Measurements from ENCODE around the gene PLA2G3. TPM values are rescaled to one million over a fixed set of nuclear protein-coding genes. Genes with fewer than 3 reads are reported as not detected.

PLA2G3 gene
- total RNA-seq, 1 donor from 2014 or later: not detected

DNA sequence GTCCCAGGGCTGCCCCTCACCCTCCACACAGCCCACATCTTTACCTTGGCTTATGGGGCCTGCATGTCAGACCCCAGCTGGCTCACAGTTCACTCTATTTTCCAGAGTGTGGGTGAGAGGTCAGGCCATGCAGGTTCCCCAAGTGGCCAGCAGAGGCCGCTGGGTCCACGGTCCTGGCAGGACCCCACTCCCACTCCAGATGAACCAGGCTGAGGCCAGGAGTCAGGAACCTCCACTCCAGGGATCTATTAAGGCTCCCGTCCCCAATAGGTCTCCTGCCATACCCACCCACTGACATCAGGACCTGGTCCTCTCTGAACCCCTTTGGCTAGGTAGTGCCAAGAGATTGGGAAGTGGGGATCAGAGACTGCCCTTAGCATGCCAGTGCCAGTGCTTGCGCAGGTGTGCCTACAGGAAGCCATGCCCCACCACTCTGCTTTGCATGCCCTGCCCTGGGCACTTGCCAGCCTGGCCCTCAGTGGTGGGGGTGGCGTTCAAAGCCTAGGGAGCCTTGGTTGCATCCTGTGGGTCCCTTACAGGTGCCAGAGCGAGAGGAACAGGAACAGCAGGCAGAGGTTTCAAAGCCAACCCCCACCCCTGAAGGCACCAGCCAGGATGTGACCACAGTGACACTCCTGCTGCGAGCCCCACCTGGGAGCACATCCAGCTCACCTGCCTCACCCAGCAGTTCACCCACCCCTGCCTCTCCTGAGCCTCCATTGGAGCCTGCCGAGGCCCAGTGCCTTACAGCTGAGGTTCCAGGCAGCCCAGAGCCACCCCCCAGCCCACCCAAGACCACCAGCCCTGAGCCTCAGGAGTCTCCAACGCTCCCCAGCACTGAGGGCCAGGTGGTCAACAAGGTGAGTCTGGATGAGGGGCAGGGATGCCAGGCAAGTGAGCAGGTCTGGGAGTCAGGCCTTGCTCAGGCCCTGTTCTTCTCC, 50.9 kb downstream of the PLA2G3 start:
- intact Hi-C loops (cut with micrococcal nuclease): loop anchor here (1.0 to 10.0 kb wide), 4 partner anchors 75 to 255 kb away; partner anchors contain the start of genes PATZ1, PIK3IP1 and RNF185

DNA sequence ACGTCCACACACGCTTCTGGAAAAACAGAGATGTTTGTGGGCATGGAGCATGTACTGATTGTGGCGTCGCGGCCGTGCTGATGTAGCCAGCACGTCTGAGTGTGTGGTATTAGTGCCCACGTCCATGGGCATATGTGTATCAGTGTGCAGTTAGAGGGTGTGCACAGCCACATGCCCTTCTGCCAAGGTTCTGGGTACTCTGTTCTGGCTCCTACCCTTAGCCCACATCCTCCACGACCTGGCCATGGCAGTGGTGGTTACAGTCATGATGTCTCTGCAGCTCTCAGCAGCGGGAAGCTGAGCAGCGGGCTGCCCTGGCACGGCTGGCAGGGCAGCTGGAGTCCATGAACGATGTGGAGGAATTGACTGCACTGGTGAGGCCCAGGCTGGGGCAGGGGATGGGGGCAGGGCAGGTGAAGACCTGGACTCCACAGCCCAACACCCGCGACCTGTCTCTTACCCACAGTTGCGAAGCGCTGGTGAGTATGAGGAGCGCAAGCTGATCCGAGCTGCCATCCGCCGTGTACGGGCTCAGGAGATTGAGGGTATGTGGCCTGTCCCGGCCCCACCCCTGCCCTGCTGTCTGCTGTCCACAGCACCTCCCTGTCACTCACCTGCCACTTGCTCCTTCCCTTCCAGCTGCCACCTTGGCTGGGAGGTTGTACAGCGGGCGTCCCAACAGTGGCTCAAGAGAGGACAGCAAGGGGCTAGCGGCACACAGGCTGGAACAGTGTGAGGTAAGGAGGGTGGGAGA, 51.9 kb downstream of the PLA2G3 start:
- intact Hi-C loops (cut with micrococcal nuclease): loop anchor here (10.0 kb wide), 3 partner anchors 76 to 256 kb away; partner anchors contain the start of genes PATZ1, PIK3IP1 and RNF185

DNA sequence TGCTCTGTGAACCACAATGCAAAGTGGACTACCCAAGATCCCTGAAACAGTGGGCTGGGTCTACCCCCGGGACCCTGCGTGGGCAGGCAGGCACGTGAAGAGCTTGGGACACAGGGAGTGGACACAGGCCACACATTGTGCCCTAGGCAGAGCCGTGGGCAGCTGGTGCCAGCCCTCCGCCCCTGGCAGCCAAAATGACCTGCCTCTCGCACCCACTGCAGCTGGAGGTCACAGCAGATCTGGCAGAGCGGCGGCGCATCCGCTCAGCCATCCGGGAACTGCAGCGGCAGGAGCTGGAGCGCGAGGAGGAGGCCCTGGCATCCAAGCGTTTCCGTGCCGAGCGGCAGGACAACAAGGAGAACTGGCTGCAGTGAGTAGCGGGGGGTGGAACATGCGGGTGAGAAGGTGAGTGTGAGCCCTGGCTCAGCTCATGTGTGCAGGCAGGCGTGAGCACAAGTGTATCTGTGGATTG, 52.5 kb downstream of the PLA2G3 start:
- intact Hi-C loops (cut with micrococcal nuclease): loop anchor here (10.0 kb wide), 3 partner anchors 77 to 257 kb away; partner anchors contain the start of genes PATZ1, PIK3IP1 and RNF185

DNA sequence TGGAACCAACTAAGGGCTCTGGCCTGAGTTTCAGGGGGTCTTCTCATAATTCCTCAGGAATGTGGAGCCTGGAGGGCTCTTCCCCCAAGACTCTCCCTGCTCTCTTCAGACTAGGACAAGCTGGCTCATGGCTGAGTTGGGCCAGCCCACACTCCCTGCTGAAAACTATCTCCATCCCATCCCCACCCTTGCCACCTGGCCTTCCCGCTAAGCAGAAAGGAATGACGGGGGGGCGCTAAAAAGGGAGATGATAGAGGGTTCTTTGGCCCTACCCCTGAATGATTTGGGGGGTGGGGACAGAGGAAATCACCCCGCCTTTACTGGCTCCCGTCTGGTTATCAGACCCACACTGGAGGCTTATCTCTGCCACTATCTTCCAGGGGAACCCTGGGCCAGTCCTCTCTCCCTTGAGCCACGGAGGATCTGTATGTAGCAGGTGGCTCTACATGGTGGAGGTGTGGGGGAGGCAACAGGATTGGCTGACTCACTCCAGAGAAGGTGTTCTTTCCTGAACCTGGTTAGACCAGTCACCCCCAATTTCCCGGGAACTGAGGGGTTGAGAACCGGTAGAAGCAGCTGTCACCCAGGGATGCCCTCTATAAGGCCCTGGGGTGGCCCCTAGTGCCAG, 53.5 kb downstream of the PLA2G3 start:
- intact Hi-C loops (cut with micrococcal nuclease): loop anchor here (10.0 kb wide), 3 partner anchors 78 to 258 kb away; partner anchors contain the start of genes PATZ1, PIK3IP1 and RNF185

DNA sequence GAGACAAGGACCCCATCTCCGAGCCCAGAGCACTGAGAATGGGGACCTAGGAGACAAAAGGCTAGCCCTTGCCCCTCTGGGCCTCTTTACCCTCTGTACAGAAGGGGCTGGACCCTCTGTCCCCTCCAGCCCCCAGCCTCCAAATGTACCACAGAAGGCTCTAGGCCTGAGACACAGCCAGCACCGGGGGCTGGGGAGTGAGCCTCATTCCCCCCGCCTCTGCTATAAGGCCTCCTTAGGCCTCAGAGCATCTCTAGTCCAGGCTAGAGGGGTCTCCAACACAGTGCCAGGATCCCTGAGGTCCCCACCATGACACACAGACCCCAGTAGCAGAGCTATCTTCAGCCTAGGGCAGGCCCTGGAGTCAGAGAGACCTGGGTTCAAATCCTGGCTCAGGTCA, 54.4 kb downstream of the PLA2G3 start:
- intact Hi-C loops (cut with micrococcal nuclease): loop anchor here (2.0 to 10.0 kb wide), 5 partner anchors 79 to 451 kb away; partner anchors contain the start of genes PATZ1, PIK3IP1, RNF185 and SLC35E4

DNA sequence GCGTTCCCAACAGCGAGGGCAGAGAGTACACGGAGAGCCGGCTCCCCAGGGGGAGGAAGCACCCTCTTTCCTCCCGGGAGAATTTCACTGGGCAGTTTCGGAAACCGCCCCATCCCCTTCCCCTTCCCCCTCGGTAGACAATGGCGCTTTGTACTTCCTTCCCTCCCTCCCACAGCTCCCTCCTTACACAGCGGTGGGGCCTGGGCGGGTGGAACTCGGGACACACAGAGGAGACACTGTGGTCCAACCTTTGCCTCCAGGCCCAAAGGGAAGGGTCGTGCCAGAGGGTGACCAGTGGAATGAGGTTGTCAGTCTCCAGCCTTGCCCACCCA, 54.8 kb downstream of the PLA2G3 start:
- intact Hi-C loops (cut with micrococcal nuclease): loop anchor here (2.0 to 10.0 kb wide), 5 partner anchors 79 to 451 kb away; partner anchors contain the start of genes PATZ1, PIK3IP1, RNF185 and SLC35E4

DNA sequence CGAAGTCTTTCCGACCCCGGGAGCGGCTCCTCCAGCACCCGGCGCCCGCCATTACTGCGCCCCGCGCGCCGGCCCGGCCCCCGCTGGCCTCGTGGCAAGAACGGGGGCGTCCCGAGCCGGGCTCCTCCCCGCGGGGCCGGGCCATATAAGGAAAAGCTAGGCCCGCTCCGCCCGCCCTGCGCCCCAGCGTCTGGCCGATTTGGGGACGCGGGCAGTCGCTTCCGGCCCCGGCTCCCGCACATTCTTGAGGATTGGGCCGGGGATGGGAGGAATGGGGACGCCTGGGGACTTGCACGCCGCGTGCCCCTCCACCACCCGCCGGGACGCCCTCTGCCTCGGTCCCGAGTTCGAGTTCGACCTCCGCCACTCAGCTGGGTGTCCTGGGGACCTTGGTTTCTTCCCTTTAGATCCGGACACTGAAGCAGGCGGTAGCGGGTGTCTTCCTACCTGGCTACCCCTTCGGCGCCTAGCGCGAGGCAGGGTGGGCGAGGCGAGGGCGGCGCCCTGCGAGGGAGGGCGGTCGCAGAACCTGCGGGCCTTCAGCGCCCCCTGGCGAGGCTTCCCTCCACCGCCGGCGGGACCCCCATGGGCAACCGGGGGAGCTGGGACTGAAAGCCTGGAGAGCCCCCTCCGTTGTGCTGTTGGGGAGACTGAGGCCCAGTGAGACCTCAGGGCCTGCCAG, 55.4 kb downstream of the PLA2G3 start:
- intact Hi-C loops (cut with micrococcal nuclease): loop anchor here (1.0 to 10.0 kb wide), 9 partner anchors 22 to 450 kb away; partner anchors contain the start of genes LIMK2, PATZ1, PIK3IP1 and RNF185

Other genes with a start within 250 kb of the PLA2G3 start
- gene MORC2, start 171.7 kb downstream of the PLA2G3 start, total RNA-seq: 36.8 and 37.4 TPM in 2 replicates
- gene TUG1, start 171.2 kb downstream of the PLA2G3 start, total RNA-seq: 74.0 and 77.5 TPM in 2 replicates
- 27.5 and 28.6 TPM in 2 replicates for gene SMTN, start 59.2 kb downstream of the PLA2G3 start, total RNA-seq
- 2.8 and 5.8 TPM in 2 replicates for gene SELENOM, start 32.9 kb downstream of the PLA2G3 start, total RNA-seq
- 0.30 TPM in 1 of 2 replicates, not detected in the other for gene INPP5J, start 17.5 kb downstream of the PLA2G3 start, total RNA-seq
- 18.2 and 19.6 TPM in 2 replicates for gene RNF185, start 19.7 kb upstream of the PLA2G3 start, total RNA-seq
- 48.5 and 50.2 TPM in 2 replicates for gene LIMK2, start 71.8 kb upstream of the PLA2G3 start, total RNA-seq
- 25.7 and 26.9 TPM in 2 replicates for gene PIK3IP1, start 152.0 kb upstream of the PLA2G3 start, total RNA-seq
- gene PATZ1, start 205.8 kb upstream of the PLA2G3 start, total RNA-seq: 34.1 and 34.4 TPM in 2 replicates

Measured in T-helper 2 cell treated with Interferon-gamma antibody and Interleukin-4, amounts not matched to agents 100 ng/mL and 5 ng/mL, for 36 hours (primary cell).